ENCODE results near the gene MDFI. TPM values are rescaled to one million over a fixed set of nuclear protein-coding genes. Genes with fewer than 3 reads are reported as not detected.

The MDFI gene
- total and polyA plus RNA-seq, 2 experiments from 2014 or later = 2.8 to 51.4 TPM

GRCh38 chr6:41692730-41693129 is 54.5 kb downstream of the MDFI start (continued):
- TF ChIP-seq ZNF462 (CRISPR knock-in tag; IDR thresholded peaks at IDR 0.05) (no peak), NANOG (IDR thresholded peaks at IDR 0.05; ENCODE audit: borderline replicate concordance) (no peak), CREB1 (CRISPR knock-in tag; IDR thresholded peaks at IDR 0.05; ENCODE audit: low read depth) (no peak), STAT1 (IDR thresholded peaks at IDR 0.05; ENCODE audit: unreplicated experiment) (no peak), ZNF114 (CRISPR knock-in tag; IDR thresholded peaks at IDR 0.05) (no peak), POLR2AphosphoS5 (IDR thresholded peaks at IDR 0.05; ENCODE audit: low read depth) (no peak), EZH2phosphoT487 (IDR thresholded peaks at IDR 0.05; ENCODE audit: unreplicated experiment) (no peak), ETS1 (IDR thresholded peaks at IDR 0.05) (no peak), EZH2 (IDR thresholded peaks at IDR 0.05; ENCODE audit: low read depth, unreplicated experiment) (no peak)
- TF ChIP-seq, protein P1, sequence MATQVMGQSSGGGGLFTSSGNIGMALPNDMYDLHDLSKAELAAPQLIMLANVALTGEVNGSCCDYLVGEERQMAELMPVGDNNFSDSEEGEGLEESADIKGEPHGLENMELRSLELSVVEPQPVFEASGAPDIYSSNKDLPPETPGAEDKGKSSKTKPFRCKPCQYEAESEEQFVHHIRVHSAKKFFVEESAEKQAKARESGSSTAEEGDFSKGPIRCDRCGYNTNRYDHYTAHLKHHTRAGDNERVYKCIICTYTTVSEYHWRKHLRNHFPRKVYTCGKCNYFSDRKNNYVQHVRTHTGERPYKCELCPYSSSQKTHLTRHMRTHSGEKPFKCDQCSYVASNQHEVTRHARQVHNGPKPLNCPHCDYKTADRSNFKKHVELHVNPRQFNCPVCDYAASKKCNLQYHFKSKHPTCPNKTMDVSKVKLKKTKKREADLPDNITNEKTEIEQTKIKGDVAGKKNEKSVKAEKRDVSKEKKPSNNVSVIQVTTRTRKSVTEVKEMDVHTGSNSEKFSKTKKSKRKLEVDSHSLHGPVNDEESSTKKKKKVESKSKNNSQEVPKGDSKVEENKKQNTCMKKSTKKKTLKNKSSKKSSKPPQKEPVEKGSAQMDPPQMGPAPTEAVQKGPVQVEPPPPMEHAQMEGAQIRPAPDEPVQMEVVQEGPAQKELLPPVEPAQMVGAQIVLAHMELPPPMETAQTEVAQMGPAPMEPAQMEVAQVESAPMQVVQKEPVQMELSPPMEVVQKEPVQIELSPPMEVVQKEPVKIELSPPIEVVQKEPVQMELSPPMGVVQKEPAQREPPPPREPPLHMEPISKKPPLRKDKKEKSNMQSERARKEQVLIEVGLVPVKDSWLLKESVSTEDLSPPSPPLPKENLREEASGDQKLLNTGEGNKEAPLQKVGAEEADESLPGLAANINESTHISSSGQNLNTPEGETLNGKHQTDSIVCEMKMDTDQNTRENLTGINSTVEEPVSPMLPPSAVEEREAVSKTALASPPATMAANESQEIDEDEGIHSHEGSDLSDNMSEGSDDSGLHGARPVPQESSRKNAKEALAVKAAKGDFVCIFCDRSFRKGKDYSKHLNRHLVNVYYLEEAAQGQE (IDR thresholded peaks at IDR 0.05; ENCODE audit: unreplicated experiment) = no peak
